ENCODE measurements around the gene AKAP13.
"Not testable (repeated sequence)": the region's sequence is repeated elsewhere in the genome, so short reads cannot be mapped to it uniquely, and the experiment has no call there.

Gene AKAP13

DNA sequence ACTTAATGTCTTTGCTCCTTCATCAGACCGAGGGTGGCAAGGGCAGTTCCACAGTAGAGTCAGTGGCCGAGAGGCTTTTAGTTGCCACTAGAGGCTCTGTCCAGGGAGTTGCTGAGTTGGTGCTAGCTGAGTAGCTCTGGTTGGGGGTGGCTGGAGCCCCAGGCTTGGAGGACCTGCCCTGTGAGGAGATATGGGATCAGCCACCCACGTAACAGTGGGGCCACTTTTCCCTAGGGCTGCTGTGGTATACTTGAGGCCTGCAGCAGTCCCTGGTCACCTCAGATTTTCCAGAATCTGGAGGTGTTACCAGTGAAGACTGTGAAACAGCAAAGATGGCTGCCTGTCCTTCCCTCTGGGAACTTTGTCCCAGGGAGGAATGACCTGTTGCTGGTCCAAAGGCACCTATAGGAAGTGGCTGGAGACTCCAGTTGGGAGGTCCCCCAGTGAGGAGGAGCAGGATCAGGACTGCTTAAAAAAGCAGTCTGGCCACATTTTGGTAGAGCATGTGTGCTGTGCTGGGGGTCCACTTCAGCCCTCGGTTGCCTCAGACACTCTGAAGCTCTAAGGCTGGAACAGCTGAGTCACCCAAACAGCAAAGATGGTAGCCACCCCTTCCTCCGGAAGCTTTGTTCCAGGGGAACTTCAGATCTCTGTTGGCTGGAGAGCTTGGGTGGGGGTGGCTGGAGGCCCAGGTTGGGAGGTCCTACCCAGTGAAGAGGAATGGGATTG lies 72.9 kb downstream of the AKAP13 start:
- DNase-seq = no peak

- no peak for DNase-seq
Measured at GRCh38 chr15:85454403-85454802, 74.0 kb downstream of the AKAP13 start.

- no peak for DNase-seq
Measured at GRCh38 chr15:85455891-85456290, 75.5 kb downstream of the AKAP13 start.

GRCh38 chr15:85456798-85457197 lies 76.4 kb downstream of the AKAP13 start:
- no peak for DNase-seq

- no peak for DNase-seq
Measured at GRCh38 chr15:85457392-85457968, 77.1 kb downstream of the AKAP13 start.

DNA sequence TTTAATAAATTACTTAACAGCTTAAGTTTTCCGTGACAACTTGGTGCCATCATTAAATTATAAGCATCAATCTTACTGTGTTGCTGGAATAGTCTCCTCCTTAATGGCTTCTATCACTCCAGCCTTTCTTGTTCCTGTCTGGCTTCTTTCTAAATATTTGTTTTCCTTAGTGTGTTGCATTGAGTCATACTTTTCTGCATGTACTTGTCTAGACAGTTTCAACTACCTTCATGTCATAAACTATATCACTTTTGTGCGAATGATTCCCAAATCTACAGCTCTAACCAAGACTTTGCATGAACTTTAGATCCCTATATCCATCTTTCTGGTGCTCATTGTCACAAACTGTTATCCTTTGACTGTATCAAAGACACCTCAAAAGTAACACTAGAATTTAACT lies 78.4 kb downstream of the AKAP13 start:
- no peak for DNase-seq

DNA sequence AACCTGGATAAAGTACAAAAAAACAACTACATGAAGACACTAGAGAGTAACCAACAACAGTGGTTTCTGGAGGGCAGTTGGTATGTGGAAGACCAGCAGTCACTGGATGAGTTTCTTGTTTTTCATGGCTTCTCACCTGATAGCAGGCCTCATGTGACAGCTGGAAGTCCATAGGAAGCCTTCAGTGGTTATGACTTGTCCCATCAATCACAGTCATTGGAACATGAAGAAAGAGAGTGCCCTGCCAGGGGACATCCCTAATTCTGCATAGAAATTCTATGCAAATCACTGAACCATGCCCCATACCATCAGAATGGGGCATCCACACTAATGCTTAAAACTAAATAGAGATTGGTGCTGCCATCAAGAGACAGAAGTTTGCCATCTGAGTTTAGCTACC lies 81.6 kb downstream of the AKAP13 start:
- no peak for DNase-seq

DNA sequence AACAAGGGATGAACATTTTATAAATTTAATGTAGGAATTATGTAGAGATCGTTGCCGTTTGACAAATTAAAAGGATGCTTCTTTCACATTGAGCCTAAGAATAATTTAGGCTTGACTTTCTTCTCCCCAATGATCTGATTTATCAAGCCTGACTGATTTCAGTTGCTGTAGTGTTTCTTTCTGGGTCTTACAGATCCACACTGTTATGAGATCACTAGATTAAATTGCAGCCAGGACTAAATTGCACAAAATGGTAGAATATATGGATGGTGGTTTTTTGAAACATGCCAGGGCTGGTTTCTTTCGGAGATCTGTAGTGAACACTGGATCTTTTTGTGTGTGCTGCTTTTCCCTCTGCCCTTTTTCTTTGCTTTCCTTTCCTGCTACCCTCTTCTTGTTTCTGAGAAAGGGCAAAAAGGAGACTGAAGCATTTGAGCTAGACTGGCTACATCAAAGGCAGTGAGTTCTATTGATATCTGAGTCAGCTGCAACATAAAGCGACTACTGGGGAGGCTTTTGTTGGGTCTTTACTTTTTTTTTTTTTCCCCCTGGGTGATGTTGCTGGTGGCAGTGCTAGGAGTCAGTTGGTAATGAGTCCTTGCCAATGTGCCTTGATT lies 83.0 kb downstream of the AKAP13 start:
- DNase-seq = no peak

DNA sequence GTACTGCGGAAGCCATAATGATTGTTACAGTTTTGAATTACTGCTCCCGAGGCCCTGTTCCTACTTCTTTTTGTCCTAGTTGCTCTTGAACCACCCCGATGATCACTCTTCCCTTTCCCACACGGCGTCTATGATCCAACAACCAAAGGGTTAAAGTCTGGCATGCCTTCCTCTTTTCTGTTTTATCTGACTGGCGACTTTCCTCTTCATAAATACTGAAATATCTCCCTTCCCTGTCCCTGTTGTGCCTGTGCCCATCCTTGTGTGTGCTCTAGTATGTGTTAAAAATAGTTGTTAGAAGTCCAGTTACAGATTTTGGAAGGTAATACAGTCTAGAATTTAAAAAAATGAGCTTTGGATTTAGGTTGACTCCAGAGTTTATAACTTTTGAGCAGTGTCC lies 83.6 kb downstream of the AKAP13 start:
- DNase-seq = no peak

DNA sequence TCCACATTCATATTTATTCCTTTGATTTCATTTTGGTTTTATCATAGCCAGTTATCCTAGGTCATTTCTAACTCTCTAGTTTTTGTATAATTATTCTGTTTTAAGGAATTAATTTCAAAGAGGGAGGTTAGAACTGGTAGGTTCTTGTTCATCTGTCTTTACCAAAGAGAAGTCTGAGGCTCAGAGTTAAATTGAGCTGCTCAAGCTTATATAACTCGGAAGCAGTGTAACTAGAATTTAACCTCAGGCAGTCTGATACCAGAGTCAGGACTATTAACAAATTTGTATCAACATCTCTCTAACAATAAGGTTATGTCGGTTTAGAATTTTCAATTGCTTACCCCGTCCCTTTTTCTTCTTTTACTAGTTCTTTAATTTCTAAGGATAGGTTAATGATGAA lies 84.1 kb downstream of the AKAP13 start:
- DNase-seq = no peak

- no peak for DNase-seq
Measured at GRCh38 chr15:85470563-85471271, 90.3 kb downstream of the AKAP13 start.

DNA sequence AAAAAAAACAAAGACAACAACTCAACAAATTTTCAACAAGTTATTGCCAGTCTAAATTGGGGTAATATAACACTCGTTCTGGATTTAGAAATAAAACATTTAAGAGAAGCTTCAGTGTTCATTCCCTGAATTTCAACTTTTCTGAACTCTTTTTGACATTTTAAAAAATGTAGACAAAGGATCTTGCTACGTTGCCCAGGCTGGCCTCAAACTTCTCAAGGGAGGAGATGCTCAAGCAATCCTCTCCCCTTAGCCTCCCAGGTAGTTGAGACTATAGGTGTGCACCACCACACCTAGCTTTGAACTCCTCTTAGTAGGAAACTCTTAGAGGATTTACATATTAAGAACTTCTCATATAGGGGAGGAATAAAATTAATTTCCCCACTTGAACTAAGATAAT lies 91.9 kb downstream of the AKAP13 start:
- no peak for DNase-seq

DNA sequence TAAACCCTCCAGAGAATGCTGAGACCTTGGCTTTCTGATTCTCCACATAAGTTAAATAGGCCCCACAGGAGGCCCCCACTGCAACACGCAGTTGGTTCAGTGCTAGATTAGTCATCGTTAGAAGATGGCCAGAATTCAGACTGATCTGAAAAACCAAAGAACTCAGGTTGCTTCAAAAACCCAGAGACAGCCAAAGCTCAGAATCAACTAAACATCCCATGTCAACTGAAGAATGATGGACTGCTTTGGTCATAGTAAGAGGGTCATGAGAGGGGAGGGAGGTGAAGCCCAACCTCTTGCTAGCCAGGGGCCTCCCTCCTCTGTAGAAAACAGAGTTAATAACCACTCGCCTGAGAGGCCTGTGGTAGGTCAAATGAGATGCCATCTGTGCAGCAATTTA lies 93.1 kb downstream of the AKAP13 start:
- DNase-seq = no peak

GRCh38 chr15:85474700-85475316 lies 94.4 kb downstream of the AKAP13 start:
- DNase-seq = no peak

DNA sequence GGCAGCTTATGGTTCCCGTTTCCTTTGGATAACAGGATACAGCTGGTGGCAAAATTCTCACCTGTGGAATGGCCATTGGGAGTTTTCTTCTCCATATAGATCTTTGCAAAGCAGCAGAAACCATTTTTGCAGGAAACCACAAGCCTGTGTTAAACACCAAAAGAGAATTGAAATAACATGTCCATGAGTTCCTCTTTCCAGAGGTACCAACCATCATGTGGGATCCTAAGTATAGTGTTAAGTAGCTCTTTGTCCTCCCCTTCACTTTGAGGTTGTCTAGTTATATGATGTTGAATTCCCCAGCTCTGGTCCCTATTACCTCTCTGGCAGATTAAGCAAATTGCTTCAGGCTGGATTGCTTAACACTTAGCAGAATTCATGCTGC lies 94.9 kb downstream of the AKAP13 start:
- no peak for DNase-seq

DNA sequence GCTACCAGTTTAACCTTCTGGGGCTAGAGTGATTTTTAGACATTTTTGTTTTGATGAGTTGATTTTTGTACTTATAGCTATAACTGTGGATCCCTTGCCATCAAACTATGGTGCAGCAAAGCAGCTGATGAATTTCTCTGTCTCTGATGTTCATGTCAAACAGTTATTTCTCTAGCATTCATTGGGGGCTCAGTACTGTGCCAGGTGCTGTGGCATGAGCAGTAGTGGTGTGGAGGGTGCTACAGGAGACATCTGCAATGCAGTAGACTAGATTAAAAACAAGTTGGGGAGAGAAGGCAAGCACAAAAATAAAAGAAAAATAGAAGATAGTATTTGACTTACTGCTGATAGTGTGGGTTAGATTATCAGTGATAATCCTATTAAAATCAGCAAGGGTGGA lies 95.3 kb downstream of the AKAP13 start:
- no peak for DNase-seq

DNA sequence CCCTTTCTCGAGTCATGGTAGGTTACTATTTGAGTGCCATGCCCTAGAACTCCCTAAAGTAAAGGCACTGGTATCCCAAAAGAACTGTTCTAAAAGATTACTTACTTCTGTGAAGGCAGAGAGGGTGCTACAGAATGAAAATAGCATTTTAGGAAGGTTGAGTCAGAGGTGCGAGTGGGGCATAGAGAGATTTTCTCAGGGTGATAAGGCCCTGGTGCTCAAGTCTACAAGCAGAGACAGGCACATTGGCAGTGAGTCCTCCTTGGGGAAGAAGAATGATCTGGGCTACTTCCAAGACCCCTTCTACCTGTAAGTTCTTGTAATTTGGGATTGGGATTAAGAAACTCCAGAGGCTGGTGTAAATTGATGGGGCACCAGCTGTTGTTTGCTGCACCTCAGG lies 96.7 kb downstream of the AKAP13 start:
- no peak for DNase-seq

- DNase-seq = no peak
Measured at GRCh38 chr15:85477730-85478129, 97.3 kb downstream of the AKAP13 start.

GRCh38 chr15:85479071-85479647 lies 98.8 kb downstream of the AKAP13 start:
- no peak for DNase-seq

- DNase-seq = no peak
Measured at GRCh38 chr15:85480923-85481322, 100.5 kb downstream of the AKAP13 start.

- DNase-seq = not testable (repeated sequence)
Measured at GRCh38 chr15:85481543-85481942, 101.1 kb downstream of the AKAP13 start.

DNA sequence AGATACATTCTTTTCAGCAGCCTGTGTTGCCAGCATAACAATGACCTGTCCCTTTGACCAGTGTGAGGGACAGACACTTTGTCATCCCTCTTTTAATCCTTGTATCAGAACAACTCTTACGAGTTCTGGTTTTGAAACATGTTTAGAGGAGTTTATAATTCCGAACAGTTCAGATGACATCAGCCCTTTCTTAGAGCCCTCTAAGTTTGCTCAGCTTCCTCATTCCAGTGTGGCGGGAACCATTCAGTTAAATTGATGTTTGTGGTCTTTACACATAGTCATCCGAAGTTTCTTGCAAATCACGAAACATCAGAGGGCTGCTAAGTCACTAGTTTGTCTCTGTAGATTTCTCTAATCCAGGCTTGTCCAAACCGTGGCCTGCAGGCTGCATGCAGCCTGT lies 102.5 kb downstream of the AKAP13 start:
- no peak for DNase-seq

DNA sequence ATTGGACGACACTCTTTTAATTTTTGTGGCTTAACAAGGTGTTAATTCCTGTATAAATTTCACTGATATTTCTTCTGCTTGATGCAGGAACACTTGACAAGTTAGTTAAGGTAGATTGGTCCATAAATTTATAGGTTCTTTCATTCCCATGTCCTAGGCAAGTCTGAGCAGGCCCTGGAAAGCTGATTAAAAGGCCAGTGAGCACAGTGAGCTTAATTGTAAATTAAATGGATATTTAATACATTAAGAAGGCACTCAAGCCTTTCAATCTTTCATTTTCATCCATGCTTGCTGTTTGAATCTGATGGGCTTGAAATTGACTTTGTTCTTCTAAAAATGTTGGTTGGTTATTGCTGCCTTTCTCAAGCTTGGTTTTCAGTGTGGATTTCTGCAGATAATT lies 103.6 kb downstream of the AKAP13 start:
- not testable (repeated sequence) for DNase-seq

Measured in NCI-H187 (cell line).